SU-DHL-6 (cell line): ENCODE data around the gene LY9.
"Not testable (repeated sequence)": the region's sequence is repeated elsewhere in the genome, so short reads cannot be mapped to it uniquely, and the experiment has no call there.

Experiments used
- H2AFZ ChIP-seq: fragments of 200-600 bp; sonication (generic); 2 replicates; pipeline ENCODE4 v1.6.1; 2014; ENCODE audit warnings: low read depth, mild to moderate bottlenecking, moderate library complexity, mixed read lengths, antibody characterized with exemption, low read length; ENCODE audit not compliant: severe bottlenecking
- H3F3A ChIP-seq: fragments of 200-600 bp; shearing (Covaris generic); 2 replicates; pipeline ENCODE4 v1.6.0; 2016; ENCODE audit warnings: antibody characterized with exemption, mild to moderate bottlenecking; ENCODE audit not compliant: insufficient read depth
- H3K27ac ChIP-seq: fragments of 200-600 bp; sonication (generic); 2 replicates; pipeline ENCODE4 v1.5.1; 2016; ENCODE audit warnings: low read depth, mild to moderate bottlenecking, low read length, moderate library complexity, mixed read lengths
- H3K27me3 ChIP-seq: fragments of 200-600 bp; sonication (generic), shearing (Covaris generic); 2 replicates; pipeline ENCODE4 v1.6.0; 2014; ENCODE audit warnings: mild to moderate bottlenecking, low read length
- H3K36me3 ChIP-seq: fragments of 200-600 bp; sonication (generic); 2 replicates; pipeline ENCODE4 v1.6.1; 2014; ENCODE audit warnings: mild to moderate bottlenecking, low read length, mixed read lengths
- H3K4me2 ChIP-seq: fragments of 300-600, 200-600 bp; shearing (Covaris generic), sonication (generic); 2 replicates; pipeline ENCODE4 v1.6.0; 2014; ENCODE audit warnings: low read length, low read depth, mild to moderate bottlenecking; ENCODE audit not compliant: poor library complexity, severe bottlenecking
- H3K4me3 ChIP-seq: fragments of 200-600 bp; sonication (generic); 2 replicates; pipeline ENCODE4 v1.5.1; 2014; ENCODE audit warnings: antibody characterized with exemption, low read length, mild to moderate bottlenecking, mixed read lengths; ENCODE audit not compliant: insufficient read depth, poor library complexity, severe bottlenecking
- H3K79me2 ChIP-seq: fragments of 200-600 bp; sonication (generic); 2 replicates; pipeline ENCODE4 v1.6.1; 2014; ENCODE audit warnings: mild to moderate bottlenecking, low read length, moderate library complexity; ENCODE audit not compliant: insufficient read depth
- H3K9ac ChIP-seq: fragments of 200-600 bp; sonication (generic); 2 replicates; pipeline ENCODE4 v1.7.0; 2014; ENCODE audit warnings: mild to moderate bottlenecking, low read length
- H3K9me2 ChIP-seq: fragments of 200-600 bp; sonication (generic); replicated peaks from 2 replicates; pipeline ENCODE4 v1.6.1; 2014; ENCODE audit warnings: low read length; ENCODE audit not compliant: insufficient read depth
- H3K9me3 ChIP-seq: fragments of 200-600 bp; sonication (generic); 2 replicates; pipeline ENCODE4 v1.6.1; 2014; ENCODE audit warnings: low read length, mixed read lengths; ENCODE audit not compliant: insufficient read depth
- H4K20me1 ChIP-seq: fragments of 200-600 bp; sonication (generic); 2 replicates; pipeline ENCODE4 v1.6.1; 2014; ENCODE audit warnings: low read depth, mild to moderate bottlenecking, antibody characterized with exemption, low read length, moderate library complexity, mixed read lengths
- EZH2phosphoT487 ChIP-seq: fragments of 200-600 bp; sonication (generic), shearing (Covaris generic); conservative IDR thresholded peaks from 2 replicates; pipeline ENCODE4 v1.6.1; 2018; ENCODE audit warnings: mild to moderate bottlenecking, antibody characterized with exemption, low read length, moderate library complexity, mixed read lengths
- TF ChIP-seq, protein P1 (sequence below): fragments of 200-600 bp; sonication (generic); IDR thresholded peaks from one replicate; pipeline ENCODE4 v1.5.1; 2017; ENCODE audit warnings: antibody characterized with exemption, mild to moderate bottlenecking, low read length, moderate library complexity; ENCODE audit not compliant: insufficient read depth, poor library complexity, severe bottlenecking

LY9 gene

GRCh38 chr1:160874935-160875334, 79.0 kb downstream of the LY9 start:
- Histone ChIP-seq H3K79me2 (no peaks in the 10 kb centered on the region), H3K4me3 (no peak overlapping the region), H3F3A (no peaks in the 10 kb centered on the region), H3K9ac (no peak overlapping the region), H3K27ac (no peak overlapping the region), H4K20me1 (no peaks in the 10 kb centered on the region), H3K9me2 (no peaks in the 10 kb centered on the region), H3K4me2 (no peak overlapping the region), H3K36me3 (no peaks in the 10 kb centered on the region), H3K9me3 (no peaks in the 10 kb centered on the region), H2AFZ (no peak overlapping the region), H3K27me3 (no peaks in the 10 kb centered on the region)
- no peak for TF ChIP-seq EZH2phosphoT487
- TF ChIP-seq, protein P1, sequence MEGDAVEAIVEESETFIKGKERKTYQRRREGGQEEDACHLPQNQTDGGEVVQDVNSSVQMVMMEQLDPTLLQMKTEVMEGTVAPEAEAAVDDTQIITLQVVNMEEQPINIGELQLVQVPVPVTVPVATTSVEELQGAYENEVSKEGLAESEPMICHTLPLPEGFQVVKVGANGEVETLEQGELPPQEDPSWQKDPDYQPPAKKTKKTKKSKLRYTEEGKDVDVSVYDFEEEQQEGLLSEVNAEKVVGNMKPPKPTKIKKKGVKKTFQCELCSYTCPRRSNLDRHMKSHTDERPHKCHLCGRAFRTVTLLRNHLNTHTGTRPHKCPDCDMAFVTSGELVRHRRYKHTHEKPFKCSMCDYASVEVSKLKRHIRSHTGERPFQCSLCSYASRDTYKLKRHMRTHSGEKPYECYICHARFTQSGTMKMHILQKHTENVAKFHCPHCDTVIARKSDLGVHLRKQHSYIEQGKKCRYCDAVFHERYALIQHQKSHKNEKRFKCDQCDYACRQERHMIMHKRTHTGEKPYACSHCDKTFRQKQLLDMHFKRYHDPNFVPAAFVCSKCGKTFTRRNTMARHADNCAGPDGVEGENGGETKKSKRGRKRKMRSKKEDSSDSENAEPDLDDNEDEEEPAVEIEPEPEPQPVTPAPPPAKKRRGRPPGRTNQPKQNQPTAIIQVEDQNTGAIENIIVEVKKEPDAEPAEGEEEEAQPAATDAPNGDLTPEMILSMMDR = no peak

DNA sequence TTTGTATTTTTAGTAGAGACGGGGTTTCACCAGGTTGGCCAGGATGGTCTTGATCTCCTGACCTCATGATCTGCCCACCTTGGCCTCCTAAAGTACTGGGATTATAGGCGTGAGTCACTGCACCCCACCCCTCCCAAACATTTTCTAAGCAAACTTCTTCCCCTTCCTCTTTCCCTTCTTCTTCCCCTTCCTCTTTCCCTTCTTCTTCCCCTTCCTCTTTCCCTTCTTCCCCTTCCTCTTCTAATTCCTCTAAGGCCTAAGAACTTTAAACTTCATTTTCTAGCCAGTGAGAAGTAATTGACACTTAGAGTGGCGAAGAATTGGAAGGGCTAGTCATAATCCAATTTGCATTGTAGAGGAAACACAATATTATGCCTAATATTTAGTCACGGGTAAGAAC, 79.6 kb downstream of the LY9 start:
- H4K20me1 ChIP-seq, H3K27ac ChIP-seq, H3K27me3 ChIP-seq, H2AFZ ChIP-seq, H3K36me3 ChIP-seq, H3K4me2 ChIP-seq, H3K9me2 ChIP-seq, H3K4me3 ChIP-seq, H3K9ac ChIP-seq, H3F3A ChIP-seq, H3K79me2 ChIP-seq, H3K9me3 ChIP-seq: not testable (repeated sequence)

DNA sequence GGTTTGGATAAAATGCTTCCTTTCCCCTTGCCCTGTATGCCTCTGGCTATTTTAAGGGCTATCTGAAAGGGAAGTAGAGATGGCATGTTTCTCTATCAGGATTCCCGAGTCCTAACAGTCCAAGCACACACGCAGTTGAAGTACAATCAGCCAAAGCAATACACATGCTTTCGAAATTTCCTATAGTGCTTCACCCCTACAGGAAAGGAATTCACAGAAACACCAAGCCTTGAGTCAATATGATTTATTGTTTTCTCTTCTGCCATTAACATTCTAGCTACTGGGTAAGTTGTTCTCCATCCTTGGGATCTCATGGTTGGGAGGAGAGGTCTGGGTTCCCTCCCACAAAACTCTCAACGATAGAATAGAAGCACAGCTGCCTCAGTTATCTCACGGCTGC, 80.3 kb downstream of the LY9 start:
- no peak overlapping the region for H2AFZ ChIP-seq
- no peak overlapping the region for H3K4me2 ChIP-seq
- no peaks in the 10 kb centered on the region for H3K36me3 ChIP-seq
- H3K27ac ChIP-seq = no peak overlapping the region
- H3K27me3 ChIP-seq = no peaks in the 10 kb centered on the region
- no peaks in the 10 kb centered on the region for H3F3A ChIP-seq
- H4K20me1 ChIP-seq = no peaks in the 10 kb centered on the region
- H3K9me2 ChIP-seq = no peaks in the 10 kb centered on the region
- no peaks in the 10 kb centered on the region for H3K9me3 ChIP-seq
- no peak overlapping the region for H3K9ac ChIP-seq
- H3K79me2 ChIP-seq = no peaks in the 10 kb centered on the region
- TF ChIP-seq EZH2phosphoT487 = no peak
- TF ChIP-seq, protein P1 = no peak
- no peak overlapping the region for H3K4me3 ChIP-seq

DNA sequence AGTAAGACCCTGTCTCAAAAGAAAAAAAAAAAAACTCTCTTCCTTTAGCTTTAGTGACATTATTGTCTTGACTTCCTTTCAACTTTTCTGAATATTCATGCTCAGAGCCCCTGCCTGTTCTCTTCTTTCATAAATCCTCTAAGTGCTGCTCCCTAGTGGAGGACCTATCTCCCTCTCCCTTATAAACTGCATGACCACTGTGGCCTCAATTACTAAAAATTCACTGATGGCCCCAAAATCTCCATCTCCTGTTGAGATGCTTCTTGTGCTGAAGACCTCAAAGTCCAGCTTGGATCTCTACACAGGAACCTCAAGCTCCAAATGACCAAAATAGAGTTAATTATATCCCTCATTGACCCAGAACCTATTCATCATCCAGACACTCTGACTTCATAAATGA, 81.2 kb downstream of the LY9 start:
- Histone ChIP-seq H4K20me1 (no peaks in the 10 kb centered on the region), H3K9ac (no peak overlapping the region), H3F3A (no peaks in the 10 kb centered on the region), H3K27ac (no peak overlapping the region), H3K79me2 (no peaks in the 10 kb centered on the region), H3K36me3 (no peaks in the 10 kb centered on the region), H3K9me3 (no peaks in the 10 kb centered on the region), H3K9me2 (no peaks in the 10 kb centered on the region), H3K4me3 (no peak overlapping the region), H3K4me2 (no peak overlapping the region), H2AFZ (no peak overlapping the region), H3K27me3 (no peaks in the 10 kb centered on the region)
- no peak for TF ChIP-seq EZH2phosphoT487
- TF ChIP-seq, protein P1 = peak; percentile 30
